EL (cell line): ENCODE data around the gene NARF.
A peak's percentile ranks its signal among the peaks of the same experiment; 100 is the strongest.

Experiments used
- DNase-seq: peaks from one replicate; pipeline ENCODE4 v3.0.0-alpha.2; 2016

Gene NARF

GRCh38 chr17:82434216-82434565 is 24.4 kb upstream of the NARF start:
- no peak for DNase-seq

- DNase-seq: peak; percentile 57
Observed at GRCh38 chr17:82435103-82435502, 23.4 kb upstream of the NARF start.

GRCh38 chr17:82435601-82436583 is 22.6 kb upstream of the NARF start:
- no peak for DNase-seq

GRCh38 chr17:82436601-82437324 is 21.8 kb upstream of the NARF start:
- no peak for DNase-seq

- DNase-seq: no peak
Observed at GRCh38 chr17:82437325-82437668, 21.2 kb upstream of the NARF start.

GRCh38 chr17:82438401-82439193 is 19.9 kb upstream of the NARF start:
- DNase-seq: no peak

GRCh38 chr17:82439194-82439828 is 19.2 kb upstream of the NARF start:
- no peak for DNase-seq

- DNase-seq: no peak
Observed at GRCh38 chr17:82439829-82440365, 18.6 kb upstream of the NARF start.

GRCh38 chr17:82440469-82440981 is 18.0 kb upstream of the NARF start:
- DNase-seq: no peak

- DNase-seq: no peak
Observed at GRCh38 chr17:82440991-82441627, 17.4 kb upstream of the NARF start.

- no peak for DNase-seq
Observed at GRCh38 chr17:82441691-82442487, 16.7 kb upstream of the NARF start.

- DNase-seq: no peak
Observed at GRCh38 chr17:82442643-82443464, 15.7 kb upstream of the NARF start.

GRCh38 chr17:82443465-82444283 is 14.9 kb upstream of the NARF start:
- no peak for DNase-seq

- no peak for DNase-seq
Observed at GRCh38 chr17:82444284-82444893, 14.2 kb upstream of the NARF start.

- no peak for DNase-seq
Observed at GRCh38 chr17:82444941-82445521, 13.5 kb upstream of the NARF start.

GRCh38 chr17:82445542-82445941 is 13.0 kb upstream of the NARF start:
- no peak for DNase-seq

GRCh38 chr17:82446124-82446523 is 12.4 kb upstream of the NARF start:
- DNase-seq: no peak

- no peak for DNase-seq
Observed at GRCh38 chr17:82446649-82447048, 11.9 kb upstream of the NARF start.
